UCSD-AML1 (cell line): Measurements from ENCODE around the gene DGKH.
A peak's percentile ranks its signal among the peaks of the same experiment; 100 is the strongest.
"Not testable (repeated sequence)": the region's sequence is repeated elsewhere in the genome, so short reads cannot be mapped to it uniquely, and the experiment has no call there.

Experiments used
- DNase-seq: peaks from one replicate; lab custom pipeline; 2025; ENCODE audit not compliant: unreplicated experiment; lab: John Stamatoyannopoulos, UW

Gene DGKH

GRCh38 chr13:42219876-42220275, 171.4 kb downstream of the DGKH start:
- DNase-seq: no peak

GRCh38 chr13:42221121-42221765, 172.8 kb downstream of the DGKH start:
- DNase-seq: no peak

- DNase-seq: no peak
These were observed 175.2 kb downstream of the DGKH start for GRCh38 chr13:42223681-42224080.

GRCh38 chr13:42225051-42225450, 176.6 kb downstream of the DGKH start:
- DNase-seq: no peak

GRCh38 chr13:42226759-42227158, 178.3 kb downstream of the DGKH start:
- not testable (repeated sequence) for DNase-seq

GRCh38 chr13:42228527-42228926, 180.1 kb downstream of the DGKH start:
- no peak for DNase-seq

GRCh38 chr13:42229287-42229686, 180.8 kb downstream of the DGKH start:
- DNase-seq: no peak

GRCh38 chr13:42232671-42233070, 184.2 kb downstream of the DGKH start:
- DNase-seq: no peak

- no peak for DNase-seq
These were observed 185.3 kb downstream of the DGKH start for GRCh38 chr13:42233726-42234125.

- DNase-seq: no peak
These were observed 190.7 kb downstream of the DGKH start for GRCh38 chr13:42239161-42239560.

GRCh38 chr13:42239644-42240043, 191.2 kb downstream of the DGKH start:
- no peak for DNase-seq

GRCh38 chr13:42246541-42246940, 198.1 kb downstream of the DGKH start:
- DNase-seq: no peak

- no peak for DNase-seq
These were observed 199.4 kb downstream of the DGKH start for GRCh38 chr13:42247883-42248282.

GRCh38 chr13:42255886-42256285, 207.4 kb downstream of the DGKH start:
- no peak for DNase-seq

- DNase-seq: no peak
These were observed 210.3 kb downstream of the DGKH start for GRCh38 chr13:42258747-42259146.

GRCh38 chr13:42259515-42259914, 211.1 kb downstream of the DGKH start:
- DNase-seq: no peak

GRCh38 chr13:42260903-42261654, 212.6 kb downstream of the DGKH start:
- no peak for DNase-seq

- DNase-seq: no peak
These were observed 218.0 kb downstream of the DGKH start for GRCh38 chr13:42266473-42266872.

GRCh38 chr13:42270160-42270856, 221.9 kb downstream of the DGKH start:
- no peak for DNase-seq

- DNase-seq: no peak
These were observed 222.4 kb downstream of the DGKH start for GRCh38 chr13:42270857-42271215.

- DNase-seq: peak; percentile 89
These were observed 223.1 kb downstream of the DGKH start for GRCh38 chr13:42271337-42272114.
